Gastroesophageal sphincter (tissue), 3 donors: ENCODE measurements around the gene ZNF789.

Experiments used
- EP300 ChIP-seq: sonication (generic); formaldehyde crosslinking; IDR thresholded peaks from one replicate; pipeline ENCODE4 v1.6.1; 2017; ENCODE audit warnings: antibody characterized with exemption, mild to moderate bottlenecking
- POLR2A ChIP-seq, 2 donors: fragments of 450-650 bp; IDR thresholded peaks; one replicate each; pipeline ENCODE4 v1.6.1; 2017; ENCODE audit warnings: antibody characterized with exemption in 2 of 2, mild to moderate bottlenecking in 2 of 2, moderate library complexity in 1 of 2
- POLR2AphosphoS5 ChIP-seq: sonication (generic); formaldehyde crosslinking; IDR thresholded peaks from one replicate; pipeline ENCODE4 v1.6.1; 2017; ENCODE audit warnings: antibody characterized with exemption
- TF ChIP-seq, protein P1 (sequence below), 4 experiments: fragments of 200-600 bp in 2 of 4; fragments of 450-650 bp in 2 of 4; sonication (generic) in 1 of 4; IDR thresholded peaks; one replicate each; pipeline ENCODE4 v1.5.1; 2017 to 2019; ENCODE audit warnings: antibody characterized with exemption in 4 of 4, mild to moderate bottlenecking in 2 of 4, moderate library complexity in 2 of 4

DNA sequence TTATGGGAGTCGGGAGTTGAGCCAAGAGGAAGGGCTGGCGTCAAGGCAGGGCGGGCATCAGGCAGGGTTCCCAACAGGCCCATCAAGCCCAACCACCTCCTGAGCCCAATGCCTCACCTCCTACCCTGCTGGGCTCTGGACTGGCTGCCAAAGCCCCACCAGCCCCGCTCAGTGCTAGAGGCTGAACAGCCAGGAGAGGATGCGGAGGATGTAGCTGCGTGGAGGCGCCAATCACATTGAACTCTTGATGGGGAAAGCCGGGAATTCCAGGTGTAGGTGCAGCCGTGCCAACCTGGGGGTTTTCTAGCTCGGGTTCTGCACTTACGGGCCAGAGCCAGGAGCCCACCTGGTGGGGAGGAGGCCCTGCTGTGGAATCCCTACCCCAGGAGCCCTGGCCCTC lies 19.6 kb upstream of the ZNF789 start:
- TF ChIP-seq, protein P1, sequence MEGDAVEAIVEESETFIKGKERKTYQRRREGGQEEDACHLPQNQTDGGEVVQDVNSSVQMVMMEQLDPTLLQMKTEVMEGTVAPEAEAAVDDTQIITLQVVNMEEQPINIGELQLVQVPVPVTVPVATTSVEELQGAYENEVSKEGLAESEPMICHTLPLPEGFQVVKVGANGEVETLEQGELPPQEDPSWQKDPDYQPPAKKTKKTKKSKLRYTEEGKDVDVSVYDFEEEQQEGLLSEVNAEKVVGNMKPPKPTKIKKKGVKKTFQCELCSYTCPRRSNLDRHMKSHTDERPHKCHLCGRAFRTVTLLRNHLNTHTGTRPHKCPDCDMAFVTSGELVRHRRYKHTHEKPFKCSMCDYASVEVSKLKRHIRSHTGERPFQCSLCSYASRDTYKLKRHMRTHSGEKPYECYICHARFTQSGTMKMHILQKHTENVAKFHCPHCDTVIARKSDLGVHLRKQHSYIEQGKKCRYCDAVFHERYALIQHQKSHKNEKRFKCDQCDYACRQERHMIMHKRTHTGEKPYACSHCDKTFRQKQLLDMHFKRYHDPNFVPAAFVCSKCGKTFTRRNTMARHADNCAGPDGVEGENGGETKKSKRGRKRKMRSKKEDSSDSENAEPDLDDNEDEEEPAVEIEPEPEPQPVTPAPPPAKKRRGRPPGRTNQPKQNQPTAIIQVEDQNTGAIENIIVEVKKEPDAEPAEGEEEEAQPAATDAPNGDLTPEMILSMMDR (IDR thresholded peaks at IDR 0.05), result no peak
- TF ChIP-seq POLR2A (IDR thresholded peaks at IDR 0.05), result no peak
- no peak for TF ChIP-seq POLR2AphosphoS5
- TF ChIP-seq EP300, result no peak
